Measurements from ENCODE around the gene ZNF611.
"Not testable (repeated sequence)": the region's sequence is repeated elsewhere in the genome, so short reads cannot be mapped to it uniquely, and the experiment has no call there.

Gene ZNF611

GRCh38 chr19:52734893-52735661 lies at the start of gene ZNF611:
TSS of gene ZNF611 (minus strand) at chr19:52735044. CDS start at chr19:52715894, 19,150 bp downstream.
- DNase-seq = peak; percentile 61

GRCh38 chr19:52782864-52783263 lies 48.0 kb upstream of the ZNF611 start:
- DNase-seq = not testable (repeated sequence)

- no peak for DNase-seq
Observed at GRCh38 chr19:52778811-52779210, 44.0 kb upstream of the ZNF611 start.

- not testable (repeated sequence) for DNase-seq
Observed at GRCh38 chr19:52756447-52756846, 21.6 kb upstream of the ZNF611 start.

GRCh38 chr19:52749780-52750179 lies 14.9 kb upstream of the ZNF611 start:
- DNase-seq = no peak

GRCh38 chr19:52748336-52748950 lies 13.6 kb upstream of the ZNF611 start:
- no peak for DNase-seq

GRCh38 chr19:52745919-52746318 lies 11.1 kb upstream of the ZNF611 start:
- DNase-seq = not testable (repeated sequence)

- DNase-seq = no peak
Observed at GRCh38 chr19:52743091-52743490, 8.2 kb upstream of the ZNF611 start.

GRCh38 chr19:52742516-52742915 lies 7.7 kb upstream of the ZNF611 start:
- no peak for DNase-seq

- DNase-seq = no peak
Observed at GRCh38 chr19:52741951-52742485, 7.2 kb upstream of the ZNF611 start.

- DNase-seq = not testable (repeated sequence)
Observed at GRCh38 chr19:52741371-52741770, 6.5 kb upstream of the ZNF611 start.

- no peak for DNase-seq
Observed at GRCh38 chr19:52739576-52739975, 4.7 kb upstream of the ZNF611 start.

- DNase-seq = no peak
Observed at GRCh38 chr19:52735734-52736133, 890 bp upstream of the ZNF611 start.

GRCh38 chr19:52734331-52734892 lies 432 bp downstream of the ZNF611 start:
- DNase-seq = no peak

- not testable (repeated sequence) for DNase-seq
Observed at GRCh38 chr19:52726051-52726450, 8.8 kb downstream of the ZNF611 start.

GRCh38 chr19:52725528-52725961 lies 9.3 kb downstream of the ZNF611 start:
- DNase-seq = no peak

GRCh38 chr19:52724701-52725514 lies 9.9 kb downstream of the ZNF611 start:
- no peak for DNase-seq

GRCh38 chr19:52723907-52724598 lies 10.8 kb downstream of the ZNF611 start:
- DNase-seq = not testable (repeated sequence)

- DNase-seq = no peak
Observed at GRCh38 chr19:52722062-52723003, 12.5 kb downstream of the ZNF611 start.

- not testable (repeated sequence) for DNase-seq
Observed at GRCh38 chr19:52720541-52720940, 14.3 kb downstream of the ZNF611 start.

GRCh38 chr19:52716522-52716921 lies 18.3 kb downstream of the ZNF611 start:
- no peak for DNase-seq
